ENCODE data around the gene CRNKL1.

GRCh38 chr20:20085071-20085470 lies 32.8 kb upstream of the CRNKL1 start:
- TF ChIP-seq CTCF (IDR thresholded peaks at IDR 0.05) (no peak), EP300 (IDR thresholded peaks at IDR 0.05) (no peak), POLR2A (IDR thresholded peaks at IDR 0.05; ENCODE audit: low read depth) (no peak), POLR2AphosphoS5 (IDR thresholded peaks at IDR 0.05) (no peak)
